22Rv1 (cell line): ENCODE data around the gene TFCP2L1.

Experiments
- CTCF ChIP-seq: fragments of 450-650 bp; IDR thresholded peaks from 2 replicates; pipeline ENCODE4 v1.5.1; 2017; ENCODE audit warnings: mild to moderate bottlenecking
- ZFX ChIP-seq: fragments of 450-650 bp; IDR thresholded peaks from 2 replicates; pipeline ENCODE4 v1.6.1; 2017; ENCODE audit warnings: antibody characterized with exemption, borderline replicate concordance

GRCh38 chr2:121187351-121187981 lies 97.5 kb downstream of the TFCP2L1 start:
- no peak for TF ChIP-seq CTCF
- no peak for TF ChIP-seq ZFX
